Measurements from ENCODE around the gene TLR1.

The TLR1 gene

DNA sequence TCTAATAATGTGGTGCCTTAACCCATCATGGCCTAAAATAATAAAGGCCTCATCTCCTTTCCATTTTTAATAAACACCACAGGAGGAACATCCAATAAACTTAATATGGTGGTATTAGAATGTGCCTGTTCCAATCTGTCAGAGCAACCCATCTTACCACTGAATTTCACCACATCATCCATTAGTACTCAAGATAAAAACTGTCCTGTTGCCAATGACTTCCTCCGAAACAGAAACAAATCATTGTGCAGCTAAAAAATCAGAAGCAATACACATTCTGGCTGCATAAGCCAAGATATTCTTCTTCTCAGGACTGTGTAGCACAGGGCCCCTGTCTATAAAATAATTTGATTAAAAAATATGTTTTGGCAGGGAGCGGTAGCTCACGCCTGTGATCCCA is 40.3 kb downstream of the TLR1 start:
- ChIA-PET POLR2A (no interaction called here), CTCF (interaction anchor here (0.6 to 11.2 kb wide), 5 partner anchors 18 to 371 kb away, joined by 3 to 125 read pairs (median 8); partner anchors contain the start of genes TLR1 and TLR10)

DNA sequence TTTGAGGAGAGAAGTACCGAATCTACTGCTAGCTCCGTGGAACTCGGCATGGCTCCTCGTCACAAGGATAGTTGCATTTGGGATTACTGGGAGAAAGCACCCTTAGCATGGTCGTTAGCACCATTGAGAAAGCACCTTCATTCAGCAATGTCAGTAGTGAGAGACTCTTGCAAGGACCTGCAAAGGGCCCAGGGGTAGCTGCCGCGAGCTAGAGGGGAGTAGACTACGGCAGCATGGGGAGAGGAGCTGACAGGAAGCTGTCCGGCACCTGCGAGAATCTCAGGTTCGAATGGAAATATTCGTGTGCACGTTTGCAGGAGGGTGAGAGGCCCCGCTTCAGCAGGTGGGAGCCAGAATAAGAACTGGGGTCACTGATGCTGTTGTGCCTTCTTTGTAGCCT is 42.0 kb downstream of the TLR1 start:
- no peak overlapping the region for H3K4me3 ChIP-seq (ENCODE audit: low read depth, low read length)
- ChIA-PET POLR2A (no interaction called here), CTCF (interaction anchor here (1.5 to 8.3 kb wide), 3 partner anchors 20 to 40 kb away, joined by 3 to 75 read pairs (median 12); partner anchors contain the start of genes TLR1 and TLR10)
- TF ChIP-seq, protein P1, sequence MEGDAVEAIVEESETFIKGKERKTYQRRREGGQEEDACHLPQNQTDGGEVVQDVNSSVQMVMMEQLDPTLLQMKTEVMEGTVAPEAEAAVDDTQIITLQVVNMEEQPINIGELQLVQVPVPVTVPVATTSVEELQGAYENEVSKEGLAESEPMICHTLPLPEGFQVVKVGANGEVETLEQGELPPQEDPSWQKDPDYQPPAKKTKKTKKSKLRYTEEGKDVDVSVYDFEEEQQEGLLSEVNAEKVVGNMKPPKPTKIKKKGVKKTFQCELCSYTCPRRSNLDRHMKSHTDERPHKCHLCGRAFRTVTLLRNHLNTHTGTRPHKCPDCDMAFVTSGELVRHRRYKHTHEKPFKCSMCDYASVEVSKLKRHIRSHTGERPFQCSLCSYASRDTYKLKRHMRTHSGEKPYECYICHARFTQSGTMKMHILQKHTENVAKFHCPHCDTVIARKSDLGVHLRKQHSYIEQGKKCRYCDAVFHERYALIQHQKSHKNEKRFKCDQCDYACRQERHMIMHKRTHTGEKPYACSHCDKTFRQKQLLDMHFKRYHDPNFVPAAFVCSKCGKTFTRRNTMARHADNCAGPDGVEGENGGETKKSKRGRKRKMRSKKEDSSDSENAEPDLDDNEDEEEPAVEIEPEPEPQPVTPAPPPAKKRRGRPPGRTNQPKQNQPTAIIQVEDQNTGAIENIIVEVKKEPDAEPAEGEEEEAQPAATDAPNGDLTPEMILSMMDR (IDR thresholded peaks at IDR 0.05; ENCODE audit: insufficient read depth, low read length, missing control alignments), result no peak
- no peak for DNase-seq (ENCODE audit: low read depth, low spot score)

More for the DNA sequence above, 40.3 kb downstream of the TLR1 start:
- no peak for DNase-seq (ENCODE audit: low read depth, low spot score)
- TF ChIP-seq, protein P1 (IDR thresholded peaks at IDR 0.05; ENCODE audit: insufficient read depth, low read length, missing control alignments), result no peak
- H3K4me3 ChIP-seq (ENCODE audit: low read depth, low read length), result no peak overlapping the region

DNA sequence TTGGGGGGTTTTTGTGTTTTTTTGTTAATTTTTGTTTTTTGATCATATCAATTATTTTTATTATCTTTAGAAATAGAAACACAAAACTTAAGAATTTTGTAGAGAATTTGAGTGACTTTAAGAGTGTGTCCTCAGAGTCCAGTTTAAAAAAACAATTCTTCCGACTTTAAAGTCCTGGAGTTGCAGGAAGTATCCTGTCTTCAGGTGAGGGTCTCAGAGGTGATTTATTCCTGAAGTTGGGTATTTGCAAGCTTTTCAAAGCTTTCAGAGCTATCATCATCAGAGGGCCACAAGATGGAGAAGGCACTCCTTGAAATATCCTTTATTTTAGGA is 44.8 kb downstream of the TLR1 start:
- POLR2A ChIA-PET, result no interaction called here
- TF ChIP-seq, protein P1 (IDR thresholded peaks at IDR 0.05; ENCODE audit: insufficient read depth, low read length, missing control alignments), result no peak
- DNase-seq (ENCODE audit: low read depth, low spot score), result no peak
- CTCF ChIA-PET, result interaction anchor here (0.6 to 8.3 kb wide), 53 partner anchors 11 to 698 kb away, joined by 3 to 107 read pairs (median 4); partner anchors contain the start of genes FAM114A1, TLR1, TLR10 and TLR6
- H3K4me3 ChIP-seq (ENCODE audit: low read depth, low read length), result no peak overlapping the region

DNA sequence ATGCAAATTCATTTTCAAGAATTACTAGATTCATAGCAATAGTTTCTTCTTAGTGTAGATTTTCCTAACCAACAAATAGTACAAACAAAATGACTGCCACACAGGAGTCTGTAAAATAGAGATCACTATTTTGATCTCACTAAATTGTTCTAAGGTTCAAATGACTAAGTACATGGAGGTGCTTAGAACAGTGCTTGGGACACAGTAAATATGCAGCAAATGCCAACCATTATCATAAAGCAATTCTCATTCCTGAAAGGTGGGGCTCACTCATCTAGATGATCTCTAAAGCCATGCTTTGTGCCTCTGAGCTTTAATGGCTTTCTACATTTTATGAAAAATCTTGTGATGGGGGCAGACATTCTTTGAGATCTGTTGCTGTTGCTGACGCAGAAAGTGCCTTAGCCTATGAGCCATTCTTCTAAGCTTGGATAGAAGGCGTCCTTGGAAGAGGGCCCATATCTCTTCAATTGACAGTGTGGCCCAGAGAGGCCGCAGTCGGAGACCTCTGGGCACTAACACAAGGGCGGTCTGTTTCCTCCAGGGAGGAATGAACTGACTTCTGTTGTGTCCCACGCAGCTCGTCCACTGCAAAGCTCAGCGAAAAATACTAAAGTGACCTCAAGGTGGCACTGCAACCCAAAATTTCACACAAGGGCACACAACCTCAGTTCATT is 45.3 kb downstream of the TLR1 start:
- POLR2A ChIA-PET, result no interaction called here
- CTCF ChIA-PET, result interaction anchor here (0.6 to 8.3 kb wide), 54 partner anchors 12 to 698 kb away, joined by 3 to 107 read pairs (median 4); partner anchors contain the start of genes FAM114A1, TLR1, TLR10 and TLR6
- TF ChIP-seq, protein P1 (IDR thresholded peaks at IDR 0.05; ENCODE audit: insufficient read depth, low read length, missing control alignments), result peak; percentile 56
- DNase-seq (ENCODE audit: low read depth, low spot score), result no peak
- no peak overlapping the region for H3K4me3 ChIP-seq (ENCODE audit: low read depth, low read length)

DNA sequence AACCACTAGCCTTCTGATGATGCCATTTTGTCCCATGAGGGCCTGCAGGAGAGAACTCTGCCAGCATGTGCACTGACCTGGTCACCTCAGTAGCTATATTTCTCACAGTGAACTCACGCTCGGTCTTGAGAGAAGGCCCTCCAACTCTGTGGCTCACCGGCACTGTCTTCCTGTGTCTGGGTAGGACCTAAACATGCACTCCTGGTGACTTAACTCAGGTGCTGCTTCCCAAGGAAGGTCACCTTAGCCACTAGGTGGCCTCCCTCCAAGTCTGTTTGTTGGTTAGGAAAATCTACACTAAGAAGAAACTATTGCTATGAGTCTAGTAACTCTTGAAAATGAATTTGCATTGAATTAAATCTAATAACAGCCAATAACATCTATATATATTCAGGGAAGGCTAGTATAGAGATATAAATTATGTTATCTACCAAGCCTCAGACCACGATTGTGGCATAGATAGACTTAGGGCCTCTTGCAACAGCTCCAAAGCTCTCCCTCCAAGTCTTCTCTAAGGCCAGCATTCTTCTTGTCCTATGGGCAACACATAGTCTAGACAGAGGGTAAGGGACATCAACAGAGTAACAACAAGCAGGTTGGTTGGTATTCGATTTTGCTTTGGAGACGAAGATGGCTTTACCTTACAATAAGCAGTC is 46.5 kb downstream of the TLR1 start:
- TF ChIP-seq, protein P1 (IDR thresholded peaks at IDR 0.05; ENCODE audit: insufficient read depth, low read length, missing control alignments), result no peak
- no peak overlapping the region for H3K4me3 ChIP-seq (ENCODE audit: low read depth, low read length)
- ChIA-PET CTCF (interaction anchor here (1.0 to 8.3 kb wide), 16 partner anchors 9 to 688 kb away, joined by 3 to 107 read pairs (median 10); partner anchors contain the start of genes TLR1, TLR10 and TLR6), POLR2A (no interaction called here)
- no peak for DNase-seq (ENCODE audit: low read depth, low spot score)
